Hepatocyte (in vitro differentiated cells): Measurements from ENCODE around the gene FBN1. TPM values are rescaled to one million over a fixed set of nuclear protein-coding genes. Genes with fewer than 3 reads are reported as not detected.

ENCODE experiments used
- DNase-seq: peaks from one replicate; pipeline ENCODE4 v3.0.0-alpha.2; 2016; ENCODE audit warnings: low spot score
- H2AFZ ChIP-seq: fragments of 200-600 bp; sonication (generic); 2 replicates; pipeline ENCODE4 v1.6.0; 2016; ENCODE audit warnings: antibody characterized with exemption, mild to moderate bottlenecking
- H3K27ac ChIP-seq: fragments of 200-600 bp; sonication (generic); 2 replicates; pipeline ENCODE4 v1.5.1; 2016; ENCODE audit warnings: mild to moderate bottlenecking
- H3K27me3 ChIP-seq: fragments of 200-600 bp; sonication (generic); 2 replicates; pipeline ENCODE4 v1.6.1; 2016
- H3K36me3 ChIP-seq: fragments of 200-600 bp; sonication (generic); replicated peaks from 2 replicates; pipeline ENCODE4 v1.5.1; 2016; ENCODE audit warnings: low read depth; ENCODE audit not compliant: insufficient read depth
- H3K4me1 ChIP-seq: fragments of 200-600 bp; sonication (generic); 2 replicates; pipeline ENCODE4 v1.5.1; 2016; ENCODE audit warnings: mild to moderate bottlenecking, moderate library complexity; ENCODE audit not compliant: insufficient read depth
- H3K4me2 ChIP-seq: fragments of 200-600 bp; sonication (generic); 2 replicates; pipeline ENCODE4 v1.6.0; 2016
- H3K4me3 ChIP-seq: fragments of 200-600 bp; sonication (generic); 2 replicates; pipeline ENCODE4 v1.5.1; 2016; ENCODE audit warnings: mild to moderate bottlenecking
- H3K79me2 ChIP-seq: fragments of 200-600 bp; sonication (generic); 2 replicates; pipeline ENCODE4 v1.6.0; 2017; ENCODE audit warnings: mild to moderate bottlenecking
- H3K9me2 ChIP-seq: fragments of 200-600 bp; sonication (generic); replicated peaks from 2 replicates; pipeline ENCODE4 v1.6.0; 2017; ENCODE audit warnings: mild to moderate bottlenecking; ENCODE audit not compliant: insufficient read depth
- H3K9me3 ChIP-seq: fragments of 200-600 bp; sonication (generic); 2 replicates; pipeline ENCODE4 v1.5.1; 2016; ENCODE audit warnings: low read depth, mild to moderate bottlenecking
- H4K20me1 ChIP-seq: fragments of 200-600 bp; sonication (generic); 2 replicates; pipeline ENCODE4 v1.6.0; 2016; ENCODE audit warnings: mild to moderate bottlenecking; ENCODE audit not compliant: insufficient read depth, poor library complexity, severe bottlenecking
- CTCF ChIP-seq: fragments of 200-600 bp; sonication (generic); IDR thresholded peaks from 2 replicates; pipeline ENCODE4 v1.5.1; 2016; ENCODE audit warnings: antibody characterized with exemption, mild to moderate bottlenecking; ENCODE audit not compliant: poor library complexity
- EZH2 ChIP-seq: fragments of 200-600 bp; sonication (generic); IDR thresholded peaks from 2 replicates; pipeline ENCODE4 v1.6.1; 2016; ENCODE audit warnings: antibody characterized with exemption, mild to moderate bottlenecking, borderline replicate concordance
- EZH2phosphoT487 ChIP-seq: fragments of 200-600 bp; sonication (generic); IDR thresholded peaks from one replicate; pipeline ENCODE4 v1.6.1; 2018; ENCODE audit warnings: antibody characterized with exemption, mild to moderate bottlenecking, low read depth, moderate library complexity; ENCODE audit not compliant: unreplicated experiment, severe bottlenecking
- WGBS: methylation state at CpG from one replicate; pipeline ENCODE4 v1.1.6; 2016; ENCODE audit warnings: low lambda C conversion rate; ENCODE audit errors: missing lambda C conversion rate; 5-methylcytosine and 5-hydroxymethylcytosine counted together
- polyA plus RNA-seq: library from polyadenylated mRNA; unstranded; fragments of >200 nt; fragmentation: Nextera tagmentation; extraction: Ambion mirVana; gene quantifications from 2 replicates; pipeline ENCODE4 v1.2.1, GENCODE V29; 2016
- total RNA-seq: library from RNA; depleted of rRNA; stranded (reverse); fragments of >200 nt; gene quantifications from 2 replicates; pipeline ENCODE4 v1.2.3, GENCODE V29; 2014

Gene FBN1
- total and polyA plus RNA-seq, 2 experiments from 2014 or later: 76.6 to 199 TPM

DNA sequence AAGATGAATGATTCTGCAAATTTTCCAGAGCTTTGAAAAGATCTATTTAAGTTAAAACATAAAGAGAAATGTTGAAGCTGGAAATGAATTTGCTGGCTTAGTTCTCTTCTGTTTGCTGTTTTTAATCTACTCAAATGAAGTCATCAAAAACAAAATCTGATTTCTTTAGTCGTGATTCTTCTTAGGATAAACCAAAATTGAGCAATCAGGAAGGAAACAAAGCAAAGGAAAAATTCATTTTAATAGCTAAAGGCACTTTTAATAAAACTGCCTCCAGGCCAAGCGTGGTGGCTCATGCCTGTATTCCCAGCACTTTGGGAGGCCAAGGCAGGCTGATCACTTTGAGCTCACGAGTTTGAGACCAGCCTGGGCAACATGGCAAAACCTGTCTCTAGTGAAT is 223.1 kb downstream of the FBN1 start:
- no peak for DNase-seq
- H3K9me2 ChIP-seq: no peaks in the 10 kb centered on the region
- TF ChIP-seq CTCF: no peak
- no peak for TF ChIP-seq EZH2phosphoT487
- no peak for TF ChIP-seq EZH2
- no peak overlapping the region for H3K27ac ChIP-seq
- H3K27me3 ChIP-seq: no peaks in the 10 kb centered on the region
- no peaks in the 10 kb centered on the region for H3K9me3 ChIP-seq
- WGBS: 57% methylated on average over 3 of the region's 3 CpGs
- no peak overlapping the region for H2AFZ ChIP-seq
- peaks cover 4% of the 10 kb centered on the region for H3K36me3 ChIP-seq
- H3K4me3 ChIP-seq: no peak overlapping the region
- H3K4me1 ChIP-seq: no peaks in the 10 kb centered on the region
- no peaks in the 10 kb centered on the region for H4K20me1 ChIP-seq
- no peaks in the 10 kb centered on the region for H3K79me2 ChIP-seq
- H3K4me2 ChIP-seq: no peak overlapping the region

DNA sequence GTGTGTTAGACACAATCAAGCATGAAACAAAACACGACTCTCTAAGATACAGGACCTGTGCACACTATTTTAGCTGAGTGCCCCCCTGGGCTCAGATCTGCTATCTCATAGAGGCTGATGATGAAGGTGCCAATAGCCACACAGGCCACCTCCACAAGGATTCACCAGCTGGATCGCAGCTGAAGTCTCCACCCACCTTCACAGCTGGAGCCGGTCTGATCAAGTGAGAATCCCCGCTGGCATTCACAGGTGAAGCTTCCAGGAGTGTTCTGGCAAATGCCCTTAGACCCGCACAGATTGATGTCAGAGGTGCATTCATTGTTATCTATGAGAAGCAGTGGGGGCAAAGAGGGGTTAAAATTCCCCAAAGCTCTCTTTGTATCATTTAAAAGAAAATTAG is 224.1 kb downstream of the FBN1 start:
- no peak for DNase-seq
- no peak overlapping the region for H3K4me2 ChIP-seq
- H3K4me1 ChIP-seq: no peaks in the 10 kb centered on the region
- H3K79me2 ChIP-seq: no peaks in the 10 kb centered on the region
- no peaks in the 10 kb centered on the region for H3K27me3 ChIP-seq
- peaks cover 4% of the 10 kb centered on the region for H3K36me3 ChIP-seq
- H3K4me3 ChIP-seq: no peak overlapping the region
- 81% methylated on average over 5 of the region's 5 CpGs for WGBS
- no peak overlapping the region for H3K27ac ChIP-seq
- TF ChIP-seq CTCF: no peak
- no peak for TF ChIP-seq EZH2
- no peak for TF ChIP-seq EZH2phosphoT487
- H3K9me2 ChIP-seq: no peaks in the 10 kb centered on the region
- no peak overlapping the region for H2AFZ ChIP-seq
- H4K20me1 ChIP-seq: no peaks in the 10 kb centered on the region
- no peaks in the 10 kb centered on the region for H3K9me3 ChIP-seq

DNA sequence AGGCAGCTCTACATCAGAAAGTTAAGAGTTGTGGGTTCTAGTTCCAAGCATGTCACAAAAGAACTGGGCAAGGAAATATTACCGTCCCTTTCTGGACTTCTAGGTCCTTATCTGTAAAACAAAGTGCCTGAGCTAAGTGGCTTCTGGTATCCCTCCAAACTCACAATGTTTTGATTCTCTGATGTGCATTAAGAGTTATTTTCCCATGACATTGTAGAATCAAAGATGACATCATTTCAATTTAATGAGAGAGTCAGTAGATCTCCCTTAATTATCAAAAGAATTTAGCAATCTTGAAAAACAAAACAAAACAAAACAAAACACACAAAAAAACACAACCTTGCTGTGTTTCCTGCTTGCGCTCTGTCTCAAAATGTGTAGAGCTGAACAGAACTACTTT is 225.6 kb downstream of the FBN1 start:
- Histone ChIP-seq H3K27ac (no peak overlapping the region), H2AFZ (no peak overlapping the region), H3K4me1 (no peaks in the 10 kb centered on the region), H3K79me2 (no peaks in the 10 kb centered on the region), H3K36me3 (peaks cover 4% of the 10 kb centered on the region), H3K9me3 (no peaks in the 10 kb centered on the region), H3K4me3 (no peak overlapping the region), H3K27me3 (no peaks in the 10 kb centered on the region), H4K20me1 (no peaks in the 10 kb centered on the region), H3K9me2 (no peaks in the 10 kb centered on the region), H3K4me2 (no peak overlapping the region)
- 93% methylated on average over 2 of the region's 2 CpGs for WGBS
- no peak for TF ChIP-seq CTCF
- TF ChIP-seq EZH2: no peak
- no peak for TF ChIP-seq EZH2phosphoT487
- DNase-seq: no peak

DNA sequence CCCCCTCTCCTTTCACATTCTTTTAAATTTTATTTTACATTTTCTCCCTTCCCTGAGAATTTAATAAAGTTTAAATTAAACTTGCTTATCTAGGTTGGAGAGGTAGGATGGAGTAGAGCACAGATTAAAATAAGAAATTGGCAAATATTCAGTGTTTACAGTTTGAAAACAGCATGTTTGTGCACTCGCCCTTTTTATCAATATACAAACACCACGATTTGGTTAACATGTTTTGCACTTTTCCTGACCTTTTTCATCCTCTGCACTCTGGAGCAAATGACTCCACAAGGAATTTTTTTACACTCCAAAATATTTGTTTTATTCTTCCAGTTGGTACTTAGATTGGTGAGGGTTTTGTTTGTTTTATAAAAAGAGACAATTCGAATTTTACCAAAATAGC is 227.2 kb downstream of the FBN1 start:
- H3K27me3 ChIP-seq: no peaks in the 10 kb centered on the region
- no peak overlapping the region for H2AFZ ChIP-seq
- H3K9me3 ChIP-seq: no peaks in the 10 kb centered on the region
- no peak overlapping the region for H3K4me3 ChIP-seq
- no peaks in the 10 kb centered on the region for H3K9me2 ChIP-seq
- WGBS: 60% methylated on average over 3 of the region's 3 CpGs
- no peak for DNase-seq
- no peaks in the 10 kb centered on the region for H3K79me2 ChIP-seq
- no peaks in the 10 kb centered on the region for H3K4me1 ChIP-seq
- TF ChIP-seq EZH2 (no peak), CTCF (no peak), EZH2phosphoT487 (no peak)
- no peaks in the 10 kb centered on the region for H3K36me3 ChIP-seq
- H3K27ac ChIP-seq: no peak overlapping the region
- no peak overlapping the region for H3K4me2 ChIP-seq
- no peaks in the 10 kb centered on the region for H4K20me1 ChIP-seq
